ENCODE data around the gene PTPRD. TPM values are rescaled to one million over a fixed set of nuclear protein-coding genes. Genes with fewer than 3 reads are reported as not detected.

PTPRD gene
- total and polyA plus RNA-seq, 2 donors from 2014 or later = 6.4 to 78.9 TPM

GRCh38 chr9:8315211-8315610 lies 2297.6 kb downstream of the PTPRD start:
- Histone ChIP-seq H3K36me3 (ENCODE audit: control insufficient read depth in 2 of 3, insufficient read depth in 3 of 3, low read length in 3 of 3) (no peaks in the 10 kb centered on the region), H3K9ac (ENCODE audit: low read length in 3 of 3) (no peak overlapping the region), H3K4me1 (ENCODE audit: control insufficient read depth in 2 of 3, insufficient read depth in 2 of 3, low read depth in 1 of 3, low read length in 3 of 3) (no peaks in the 10 kb centered on the region), H3K27ac (ENCODE audit: low read depth in 2 of 2, low read length in 2 of 2) (no peak overlapping the region), H3K27me3 (ENCODE audit: control insufficient read depth, insufficient read depth, low read length) (no peaks in the 10 kb centered on the region), H3K9me3 (ENCODE audit: control insufficient read depth in 2 of 3, insufficient read depth in 1 of 3, low read length in 3 of 3) (no peaks in the 10 kb centered on the region), H3K4me3 (ENCODE audit: low read length in 3 of 3) (no peak overlapping the region)
- FAIRE-seq (no peak), DNase-seq (no peak)
- intact Hi-C loops (cut with DNase I) = no loop called here
- TF ChIP-seq, protein P1, sequence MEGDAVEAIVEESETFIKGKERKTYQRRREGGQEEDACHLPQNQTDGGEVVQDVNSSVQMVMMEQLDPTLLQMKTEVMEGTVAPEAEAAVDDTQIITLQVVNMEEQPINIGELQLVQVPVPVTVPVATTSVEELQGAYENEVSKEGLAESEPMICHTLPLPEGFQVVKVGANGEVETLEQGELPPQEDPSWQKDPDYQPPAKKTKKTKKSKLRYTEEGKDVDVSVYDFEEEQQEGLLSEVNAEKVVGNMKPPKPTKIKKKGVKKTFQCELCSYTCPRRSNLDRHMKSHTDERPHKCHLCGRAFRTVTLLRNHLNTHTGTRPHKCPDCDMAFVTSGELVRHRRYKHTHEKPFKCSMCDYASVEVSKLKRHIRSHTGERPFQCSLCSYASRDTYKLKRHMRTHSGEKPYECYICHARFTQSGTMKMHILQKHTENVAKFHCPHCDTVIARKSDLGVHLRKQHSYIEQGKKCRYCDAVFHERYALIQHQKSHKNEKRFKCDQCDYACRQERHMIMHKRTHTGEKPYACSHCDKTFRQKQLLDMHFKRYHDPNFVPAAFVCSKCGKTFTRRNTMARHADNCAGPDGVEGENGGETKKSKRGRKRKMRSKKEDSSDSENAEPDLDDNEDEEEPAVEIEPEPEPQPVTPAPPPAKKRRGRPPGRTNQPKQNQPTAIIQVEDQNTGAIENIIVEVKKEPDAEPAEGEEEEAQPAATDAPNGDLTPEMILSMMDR (IDR thresholded peaks at IDR 0.05; ENCODE audit: borderline replicate concordance, extremely low read depth, insufficient read depth) = no peak

DNA sequence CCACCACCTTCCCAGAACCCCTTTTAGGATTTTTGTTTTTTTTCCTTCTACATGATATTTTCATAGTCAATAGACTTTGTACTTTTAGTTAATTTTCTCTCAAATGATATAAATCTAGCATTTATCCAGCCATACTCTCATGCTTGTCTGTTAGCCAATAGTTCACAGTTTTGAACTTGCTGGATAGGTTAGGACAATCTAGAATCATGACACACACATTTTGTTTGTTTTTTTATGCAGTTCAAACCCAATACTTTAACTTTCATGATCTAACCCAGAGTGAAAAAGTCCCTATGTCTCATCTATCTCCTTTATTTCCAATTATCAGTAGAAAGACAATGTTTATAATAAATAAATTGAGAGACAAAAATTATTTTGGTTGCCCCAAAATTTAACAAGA lies 2303.5 kb downstream of the PTPRD start:
- Histone ChIP-seq H3K27me3 (ENCODE audit: control insufficient read depth, insufficient read depth, low read length) (no peaks in the 10 kb centered on the region), H3K4me3 (ENCODE audit: low read length in 3 of 3) (no peak overlapping the region), H3K4me1 (ENCODE audit: control insufficient read depth in 2 of 3, insufficient read depth in 2 of 3, low read depth in 1 of 3, low read length in 3 of 3) (no peaks in the 10 kb centered on the region), H3K9ac (ENCODE audit: low read length in 3 of 3) (no peak overlapping the region), H3K36me3 (ENCODE audit: control insufficient read depth in 2 of 3, insufficient read depth in 3 of 3, low read length in 3 of 3) (no peaks in the 10 kb centered on the region), H3K9me3 (ENCODE audit: control insufficient read depth in 2 of 3, insufficient read depth in 1 of 3, low read length in 3 of 3) (no peaks in the 10 kb centered on the region), H3K27ac (ENCODE audit: low read depth in 2 of 2, low read length in 2 of 2) (no peak overlapping the region)
- no peak for FAIRE-seq
- TF ChIP-seq, protein P1 (IDR thresholded peaks at IDR 0.05; ENCODE audit: borderline replicate concordance, extremely low read depth, insufficient read depth) = no peak
- intact Hi-C loops (cut with DNase I) = no loop called here
- DNase-seq = no peak

- H3K9ac ChIP-seq (ENCODE audit: low read length in 3 of 3) = no peak overlapping the region
- no peak for FAIRE-seq
- H3K4me1 ChIP-seq (ENCODE audit: control insufficient read depth in 2 of 3, insufficient read depth in 2 of 3, low read depth in 1 of 3, low read length in 3 of 3) = no peaks in the 10 kb centered on the region
- no peaks in the 10 kb centered on the region for H3K9me3 ChIP-seq (ENCODE audit: control insufficient read depth in 2 of 3, insufficient read depth in 1 of 3, low read length in 3 of 3)
- H3K27me3 ChIP-seq (ENCODE audit: control insufficient read depth, insufficient read depth, low read length) = no peaks in the 10 kb centered on the region
- no peak overlapping the region for H3K27ac ChIP-seq (ENCODE audit: low read depth in 2 of 2, low read length in 2 of 2)
- intact Hi-C loops (cut with DNase I) = no loop called here
- no peak overlapping the region for H3K4me3 ChIP-seq (ENCODE audit: low read length in 3 of 3)
- H3K36me3 ChIP-seq (ENCODE audit: control insufficient read depth in 2 of 3, insufficient read depth in 3 of 3, low read length in 3 of 3) = no peaks in the 10 kb centered on the region
- no peak for DNase-seq
- TF ChIP-seq, protein P1 (IDR thresholded peaks at IDR 0.05; ENCODE audit: borderline replicate concordance, extremely low read depth, insufficient read depth) = no peak
These were observed 2308.1 kb downstream of the PTPRD start for GRCh38 chr9:8304720-8305119.

GRCh38 chr9:8301296-8301695 lies 2311.5 kb downstream of the PTPRD start:
- Histone ChIP-seq H3K4me3 (ENCODE audit: low read length in 3 of 3) (no peak overlapping the region), H3K4me1 (ENCODE audit: control insufficient read depth in 2 of 3, insufficient read depth in 2 of 3, low read depth in 1 of 3, low read length in 3 of 3) (no peaks in the 10 kb centered on the region), H3K9me3 (ENCODE audit: control insufficient read depth in 2 of 3, insufficient read depth in 1 of 3, low read length in 3 of 3) (no peaks in the 10 kb centered on the region), H3K27me3 (ENCODE audit: control insufficient read depth, insufficient read depth, low read length) (no peaks in the 10 kb centered on the region), H3K36me3 (ENCODE audit: control insufficient read depth in 2 of 3, insufficient read depth in 3 of 3, low read length in 3 of 3) (no peaks in the 10 kb centered on the region), H3K9ac (ENCODE audit: low read length in 3 of 3) (no peak overlapping the region), H3K27ac (ENCODE audit: low read depth in 2 of 2, low read length in 2 of 2) (no peak overlapping the region)
- TF ChIP-seq, protein P1 (IDR thresholded peaks at IDR 0.05; ENCODE audit: borderline replicate concordance, extremely low read depth, insufficient read depth) = no peak
- intact Hi-C loops (cut with DNase I) = no loop called here
- no peak for FAIRE-seq
- DNase-seq = no peak

Data from kidney (tissue), 14 donors.